Spinal cord (tissue), 10 donors: ENCODE measurements around the gene COL16A1. TPM values are rescaled to one million over a fixed set of nuclear protein-coding genes. Genes with fewer than 3 reads are reported as not detected.
A peak's percentile ranks its signal among the peaks of the same experiment; 100 is the strongest.

Experiments used
- DNase-seq, 6 donors: peaks; one replicate each; pipeline versions ENCODE4 v3.0.0 to v3.0.0-alpha.2; 2013 to 2015; ENCODE audit warnings: low spot score in 6 of 6, low read depth in 4 of 6
- H3K27ac ChIP-seq: one replicate; pipeline ENCODE4 v1.5.1; 2013; ENCODE audit warnings: low read depth, low read length, control low read depth
- H3K27me3 ChIP-seq: one replicate; pipeline ENCODE4 v1.6.1; 2013; ENCODE audit warnings: low read length; ENCODE audit not compliant: control insufficient read depth, insufficient read depth
- H3K36me3 ChIP-seq: one replicate; pipeline ENCODE4 v1.6.1; 2013; ENCODE audit warnings: low read length; ENCODE audit not compliant: control insufficient read depth, insufficient read depth
- H3K4me1 ChIP-seq: one replicate; pipeline ENCODE4 v1.6.1; 2013; ENCODE audit warnings: low read length; ENCODE audit not compliant: control insufficient read depth, insufficient read depth
- H3K4me3 ChIP-seq: one replicate; pipeline ENCODE4 v1.5.1; 2013; ENCODE audit warnings: low read depth, low read length, control low read depth
- H3K9me3 ChIP-seq: one replicate; pipeline ENCODE4 v1.6.1; 2013; ENCODE audit warnings: low read length; ENCODE audit not compliant: control insufficient read depth, insufficient read depth
- WGBS: methylation state at CpG from one replicate; pipeline ENCODE4 v1.1.5; 2013; ENCODE audit warnings: missing lambda C conversion rate; ENCODE audit not compliant: insufficient coverage; 5-methylcytosine and 5-hydroxymethylcytosine counted together
- polyA plus RNA-seq, 2 donors: library from polyadenylated mRNA; unstranded; fragments of 120-200 nt; gene quantifications; one replicate each; pipeline ENCODE4 v1.2.1, GENCODE V29; 2013; ENCODE audit not compliant: insufficient read length in 2 of 2
- total RNA-seq, 2 donors: library from RNA; depleted of rRNA in 1 of 2; stranded (reverse); fragments of 120-200 nt in 1 of 2; fragments of >200 nt in 1 of 2; gene quantifications; one replicate each; pipeline versions ENCODE4 v1.2.3 to v1.2.4, GENCODE V29; 2013 to 2014
- donor health status: healthy.

Gene COL16A1
- total and polyA plus RNA-seq, 4 donors: 60.6 to 178 (median 135) TPM

- Histone ChIP-seq H3K36me3 (peaks cover 62% of the 10 kb centered on the region), H3K4me1 (peaks cover 84% of the 10 kb centered on the region), H3K4me3 (no peak overlapping the region), H3K27ac (peak overlapping the region; percentile 82), H3K9me3 (no peaks in the 10 kb centered on the region), H3K27me3 (no peaks in the 10 kb centered on the region)
- no peak for DNase-seq
- WGBS: 86% methylated on average over 10 of the region's 11 CpGs
Observed at GRCh38 chr1:31671147-31671546, 32.7 kb downstream of the COL16A1 start.

- H3K36me3 ChIP-seq: peaks cover 68% of the 10 kb centered on the region
- peak in 1 of 6 donors; percentile 18 for DNase-seq
- WGBS: 30% methylated on average over 6 of the region's 6 CpGs
- H3K4me1 ChIP-seq: peaks cover 90% of the 10 kb centered on the region
- H3K27ac ChIP-seq: peak overlapping the region; percentile 82
- H3K9me3 ChIP-seq: no peaks in the 10 kb centered on the region
- no peaks in the 10 kb centered on the region for H3K27me3 ChIP-seq
- H3K4me3 ChIP-seq: peak overlapping the region; percentile 0
Observed at GRCh38 chr1:31670593-31670964, 33.2 kb downstream of the COL16A1 start.

GRCh38 chr1:31669786-31670592 is 33.8 kb downstream of the COL16A1 start:
- peak; percentile 50 to 97 (median 78) for DNase-seq

GRCh38 chr1:31669433-31669785 is 34.4 kb downstream of the COL16A1 start:
- H3K9me3 ChIP-seq: no peaks in the 10 kb centered on the region
- H3K4me1 ChIP-seq: peaks cover 88% of the 10 kb centered on the region
- WGBS: 49% methylated on average over 5 of the region's 7 CpGs
- H3K4me3 ChIP-seq: no peak overlapping the region
- peaks cover 68% of the 10 kb centered on the region for H3K36me3 ChIP-seq
- H3K27me3 ChIP-seq: no peaks in the 10 kb centered on the region
- H3K27ac ChIP-seq: peak overlapping the region; percentile 82
- DNase-seq: no peak

More at GRCh38 chr1:31669786-31670592, 33.8 kb downstream of the COL16A1 start:
- WGBS: 8% methylated on average over 30 of the region's 30 CpGs
- no peaks in the 10 kb centered on the region for H3K27me3 ChIP-seq
- H3K9me3 ChIP-seq: no peaks in the 10 kb centered on the region
- H3K27ac ChIP-seq: peak overlapping the region; percentile 82
- H3K36me3 ChIP-seq: peaks cover 68% of the 10 kb centered on the region
- H3K4me3 ChIP-seq: peak overlapping the region; percentile 0
- peaks cover 92% of the 10 kb centered on the region for H3K4me1 ChIP-seq

- Histone ChIP-seq H3K36me3 (peaks cover 62% of the 10 kb centered on the region), H3K27me3 (no peaks in the 10 kb centered on the region), H3K4me3 (no peak overlapping the region), H3K9me3 (no peaks in the 10 kb centered on the region), H3K27ac (no peak overlapping the region), H3K4me1 (peaks cover 82% of the 10 kb centered on the region)
- WGBS: 61% methylated on average over 10 of the region's 11 CpGs
- no peak for DNase-seq
Observed at GRCh38 chr1:31668303-31668883, 35.4 kb downstream of the COL16A1 start.

GRCh38 chr1:31667065-31667785 is 36.6 kb downstream of the COL16A1 start:
- WGBS: 52% methylated on average over 16 of the region's 19 CpGs
- H3K27ac ChIP-seq: no peak overlapping the region
- no peak for DNase-seq

GRCh38 chr1:31666263-31666963 is 37.4 kb downstream of the COL16A1 start:
- peak overlapping the region; percentile 10 for H3K27ac ChIP-seq
- no peak overlapping the region for H3K4me3 ChIP-seq
- DNase-seq: peak in 2 of 6 donors; percentile 18 to 50
- H3K9me3 ChIP-seq: no peaks in the 10 kb centered on the region
- 54% methylated on average over 8 of the region's 10 CpGs for WGBS
- H3K36me3 ChIP-seq: peaks cover 55% of the 10 kb centered on the region
- H3K4me1 ChIP-seq: peaks cover 64% of the 10 kb centered on the region
- H3K27me3 ChIP-seq: no peaks in the 10 kb centered on the region

More at GRCh38 chr1:31667065-31667785, 36.6 kb downstream of the COL16A1 start:
- Histone ChIP-seq H3K9me3 (no peaks in the 10 kb centered on the region), H3K27me3 (no peaks in the 10 kb centered on the region), H3K4me1 (peaks cover 70% of the 10 kb centered on the region), H3K36me3 (peaks cover 59% of the 10 kb centered on the region), H3K4me3 (no peak overlapping the region)

- Histone ChIP-seq H3K4me3 (no peak overlapping the region), H3K4me1 (peaks cover 53% of the 10 kb centered on the region), H3K27me3 (no peaks in the 10 kb centered on the region), H3K27ac (no peak overlapping the region), H3K36me3 (peaks cover 59% of the 10 kb centered on the region), H3K9me3 (no peaks in the 10 kb centered on the region)
- no peak for DNase-seq
- WGBS: 78% methylated on average over 5 of the region's 7 CpGs
Observed at GRCh38 chr1:31665234-31665878, 38.5 kb downstream of the COL16A1 start.

GRCh38 chr1:31664528-31664927 is 39.3 kb downstream of the COL16A1 start:
- DNase-seq: no peak
- H3K4me3 ChIP-seq: no peak overlapping the region
- H3K36me3 ChIP-seq: peaks cover 59% of the 10 kb centered on the region
- peaks cover 46% of the 10 kb centered on the region for H3K4me1 ChIP-seq
- no peak overlapping the region for H3K27ac ChIP-seq
- no peaks in the 10 kb centered on the region for H3K9me3 ChIP-seq
- no peaks in the 10 kb centered on the region for H3K27me3 ChIP-seq
- WGBS: 79% methylated on average over 9 of the region's 9 CpGs
